SK-N-MC (cell line): ENCODE results near the gene USH2A.

ENCODE experiments used
- EZH2 ChIP-seq: fragments of 200-600 bp; sonication (generic); IDR thresholded peaks from one replicate; pipeline ENCODE4 v1.6.1; 2017; ENCODE audit warnings: antibody characterized with exemption
- FOXP2 ChIP-seq: optimal IDR thresholded peaks from 2 replicates; pipeline ENCODE3; 2011; ENCODE audit warnings: mild to moderate bottlenecking, moderate library complexity; ENCODE audit not compliant: insufficient read depth; ENCODE audit errors: extremely low read length, control extremely low read depth
- POLR2AphosphoS5 ChIP-seq: IDR thresholded peaks from 2 replicates; pipeline ENCODE4 v1.6.1; 2012; ENCODE audit warnings: mild to moderate bottlenecking, low read depth, low read length, borderline replicate concordance

GRCh38 chr1:216183007-216183406 is 240.2 kb downstream of the USH2A start:
- TF ChIP-seq EZH2, result no peak
- TF ChIP-seq FOXP2, result no peak
- no peak for TF ChIP-seq POLR2AphosphoS5
